H1 (cell line): ENCODE results near the gene CNOT6. TPM values are rescaled to one million over a fixed set of nuclear protein-coding genes. Genes with fewer than 3 reads are reported as not detected.

ENCODE experiments used
- CTCF ChIA-PET: fragments of 300-600 bp; sonication (Branson Sonifier 250); formaldehyde crosslinking; loops from one replicate; lab custom pipeline; 2021; ENCODE audit not compliant: partially characterized antibody; lab: Charles Lee
- POLR2A ChIA-PET: fragments of 300-600 bp; sonication (Branson Sonifier 250); formaldehyde crosslinking; loops from one replicate; lab custom pipeline; 2021; ENCODE audit warnings: inconsistent platforms; ENCODE audit not compliant: partially characterized antibody; lab: Charles Lee
- DNase-seq, 2 experiments: peaks; one replicate each; pipeline versions ENCODE4 v3.0.0 to v3.0.0-alpha.2; 2010 to 2022; ENCODE audit warnings: low spot score in 2 of 2, low read depth in 1 of 2, mixed read lengths in 1 of 2
- FAIRE-seq: peaks from 2 replicates; lab custom pipeline; 2011; peaks lifted over from hg19 to GRCh38; lab: Jason Lieb, UNC
- H2AFZ ChIP-seq: 2 replicates; pipeline ENCODE4 v1.8.1; 2012; ENCODE audit warnings: low read length, inconsistent platforms
- H2AK5ac ChIP-seq: 2 replicates; pipeline ENCODE4 v1.6.1; 2013; ENCODE audit warnings: low read depth, low read length
- H2BK120ac ChIP-seq: replicated peaks from 2 replicates; pipeline ENCODE3; 2013; ENCODE audit warnings: low read depth, low read length, inconsistent platforms
- H2BK12ac ChIP-seq: 2 replicates; pipeline ENCODE4 v1.6.1; 2013; ENCODE audit warnings: low read depth, low read length
- H2BK15ac ChIP-seq: 2 replicates; pipeline ENCODE4 v1.6.1; 2013; ENCODE audit warnings: low read length
- H2BK20ac ChIP-seq: 2 replicates; pipeline ENCODE4 v1.6.1; 2013; ENCODE audit warnings: low read length
- H2BK5ac ChIP-seq: 2 replicates; pipeline ENCODE4 v1.6.1; 2013; ENCODE audit warnings: low read depth, low read length
- H3K14ac ChIP-seq: 2 replicates; pipeline ENCODE4 v1.6.1; 2013; ENCODE audit warnings: inconsistent platforms; ENCODE audit not compliant: insufficient read length
- H3K18ac ChIP-seq: 2 replicates; pipeline ENCODE4 v1.6.1; 2013; ENCODE audit warnings: low read length; ENCODE audit errors: extremely low read depth
- H3K23ac ChIP-seq: 2 replicates; pipeline ENCODE4 v1.6.1; 2013; ENCODE audit warnings: inconsistent platforms; ENCODE audit not compliant: insufficient read length
- H3K23me2 ChIP-seq: 2 replicates; pipeline ENCODE4 v1.6.1; 2013; ENCODE audit warnings: low read depth, low read length
- H3K27ac ChIP-seq: 2 replicates; pipeline ENCODE4 v1.6.1; 2011; ENCODE audit warnings: low read depth, low read length, inconsistent platforms
- H3K27me3 ChIP-seq, 4 experiments: replicated peaks in 1 of 4; 1 replicate in 1 of 4; 2 replicates in 3 of 4; pipeline versions ENCODE4 v1.6.1 to v1.8.1; 2011 to 2013; ENCODE audit warnings: low read length in 3 of 4, mild to moderate bottlenecking in 3 of 4, inconsistent platforms in 2 of 4, mixed read lengths in 2 of 4, moderate library complexity in 1 of 4; ENCODE audit not compliant: control insufficient read depth in 3 of 4, insufficient read depth in 3 of 4; ENCODE audit errors: extremely low read depth in 1 of 4
- H3K36me3 ChIP-seq, 4 experiments: 2 replicates each; pipeline versions ENCODE4 v1.6.1 to v1.8.1; 2011 to 2013; ENCODE audit warnings: mild to moderate bottlenecking in 4 of 4, low read length in 3 of 4, moderate library complexity in 2 of 4, control low read depth in 1 of 4, inconsistent platforms in 1 of 4; ENCODE audit not compliant: insufficient read depth in 4 of 4, control insufficient read depth in 2 of 4
- H3K4ac ChIP-seq: replicated peaks from 2 replicates; pipeline ENCODE3; 2013; ENCODE audit warnings: low read length, low read depth, mixed read lengths, inconsistent platforms; ENCODE audit not compliant: insufficient read length
- H3K4me1 ChIP-seq, 4 experiments: replicated peaks in 1 of 4; 1 replicate in 1 of 4; 2 replicates in 3 of 4; pipeline versions ENCODE4 v1.6.1 to v1.8.1; 2011 to 2013; ENCODE audit warnings: low read length in 3 of 4, inconsistent platforms in 2 of 4, mixed read lengths in 1 of 4; ENCODE audit not compliant: insufficient read depth in 4 of 4, control insufficient read depth in 3 of 4
- H3K4me2 ChIP-seq, 2 experiments: 2 replicates each; pipeline versions ENCODE4 v1.6.1 to v1.8.1; 2011 to 2013; ENCODE audit warnings: low read depth in 2 of 2, low read length in 2 of 2, control low read depth in 1 of 2, inconsistent platforms in 1 of 2, mild to moderate bottlenecking in 1 of 2; ENCODE audit not compliant: insufficient read depth in 1 of 2
- H3K4me3 ChIP-seq, 4 experiments: fragments of 200-600, 300-600 bp in 1 of 4; sonication (generic), shearing (Covaris generic), sonication (Bioruptor Twin) in 1 of 4; 2 replicates each; pipeline versions ENCODE4 v1.5.1 to v1.8.1; 2011 to 2016; ENCODE audit warnings: low read length in 4 of 4, low read depth in 3 of 4, control low read depth in 2 of 4, inconsistent platforms in 2 of 4, mild to moderate bottlenecking in 2 of 4, mixed read lengths in 1 of 4, moderate library complexity in 1 of 4; ENCODE audit not compliant: insufficient read depth in 2 of 4; ENCODE audit errors: extremely low read depth in 1 of 4
- H3K56ac ChIP-seq: replicated peaks from 2 replicates; pipeline ENCODE3; 2013; ENCODE audit warnings: low read depth, mild to moderate bottlenecking, mixed read lengths, low read length, inconsistent platforms; ENCODE audit not compliant: insufficient read length
- H3K79me1 ChIP-seq: 2 replicates; pipeline ENCODE4 v1.6.1; 2013; ENCODE audit warnings: low read depth, low read length, control low read depth
- H3K79me2 ChIP-seq, 2 experiments: 2 replicates each; pipeline versions ENCODE4 v1.6.1 to v1.8.1; 2012 to 2013; ENCODE audit warnings: low read length in 2 of 2, mild to moderate bottlenecking in 2 of 2, inconsistent platforms in 1 of 2; ENCODE audit not compliant: insufficient read depth in 2 of 2, control insufficient read depth in 1 of 2
- H3K9ac ChIP-seq, 4 experiments: replicated peaks in 1 of 4; 1 replicate in 1 of 4; 2 replicates in 3 of 4; pipeline versions ENCODE4 v1.6.1 to v1.8.1; 2011 to 2013; ENCODE audit warnings: low read depth in 3 of 4, low read length in 3 of 4, control low read depth in 2 of 4, mild to moderate bottlenecking in 2 of 4, moderate library complexity in 2 of 4, inconsistent platforms in 1 of 4; ENCODE audit errors: extremely low read depth in 1 of 4
- H3K9me3 ChIP-seq, 2 experiments: 2 replicates each; pipeline versions ENCODE4 v1.6.1 to v1.8.1; 2012 to 2013; ENCODE audit warnings: mild to moderate bottlenecking in 2 of 2, moderate library complexity in 2 of 2, control low read depth in 1 of 2, inconsistent platforms in 1 of 2, low read depth in 1 of 2, low read length in 1 of 2, mixed read lengths in 1 of 2; ENCODE audit not compliant: insufficient read depth in 2 of 2
- H4K20me1 ChIP-seq, 2 experiments: replicated peaks in 1 of 2; 2 replicates each; pipeline versions ENCODE3 to v1.8.1; 2011 to 2013; ENCODE audit warnings: inconsistent platforms in 2 of 2, low read length in 2 of 2, mild to moderate bottlenecking in 1 of 2; ENCODE audit not compliant: insufficient read depth in 2 of 2, control insufficient read depth in 1 of 2
- H4K5ac ChIP-seq: 2 replicates; pipeline ENCODE4 v1.6.1; 2013; ENCODE audit warnings: low read length, low read depth, mixed read lengths, inconsistent platforms; ENCODE audit not compliant: insufficient read length
- H4K8ac ChIP-seq: 2 replicates; pipeline ENCODE4 v1.8.0; 2013; ENCODE audit warnings: mild to moderate bottlenecking, moderate library complexity, low read length, inconsistent platforms; ENCODE audit not compliant: insufficient read depth; ENCODE audit errors: extremely low read depth
- H4K91ac ChIP-seq: replicated peaks from 2 replicates; pipeline ENCODE3; 2013; ENCODE audit warnings: low read length, mixed read lengths, inconsistent platforms; ENCODE audit not compliant: insufficient read length
- CHD1 ChIP-seq: IDR thresholded peaks from 2 replicates; pipeline ENCODE4 v1.6.1; 2012; ENCODE audit warnings: low read depth, low read length, improper control_type of control experiment
- JUN ChIP-seq: IDR thresholded peaks from 2 replicates; pipeline ENCODE4 v1.6.1; 2011; ENCODE audit warnings: low read depth, mild to moderate bottlenecking, improper control_type of control experiment, low read length
- JUND ChIP-seq: IDR thresholded peaks from 2 replicates; pipeline ENCODE4 v1.6.1; 2011; ENCODE audit warnings: mild to moderate bottlenecking, improper control_type of control experiment, low read length
- KDM1A ChIP-seq: fragments of 200-600, 300-600 bp; sonication (generic); IDR thresholded peaks from 2 replicates; pipeline ENCODE4 v1.7.1; 2016; ENCODE audit warnings: mild to moderate bottlenecking, low read length, borderline replicate concordance
- KDM5A ChIP-seq: fragments of 200-600 bp; IDR thresholded peaks from 2 replicates; pipeline ENCODE4 v1.7.1; 2012; ENCODE audit warnings: mild to moderate bottlenecking, low read length, inconsistent platforms, mixed read lengths
- POLR2AphosphoS5 ChIP-seq: IDR thresholded peaks from 2 replicates; pipeline ENCODE4 v1.6.1; 2011; ENCODE audit warnings: low read depth, low read length
- RAD21 ChIP-seq, 2 experiments: IDR thresholded peaks in 1 of 2; conservative IDR thresholded peaks in 1 of 2; 2 replicates each; pipeline ENCODE4 v1.6.1; 2011; ENCODE audit warnings: low read depth in 2 of 2, low read length in 2 of 2, improper control_type of control experiment in 1 of 2, inconsistent platforms in 1 of 2, mild to moderate bottlenecking in 1 of 2, moderate library complexity in 1 of 2
- RNF2 ChIP-seq: fragments of 200-900, 300-1000 bp; sonication (generic); IDR thresholded peaks from 2 replicates; pipeline ENCODE4 v1.7.1; 2016; ENCODE audit warnings: borderline replicate concordance, low read depth, mild to moderate bottlenecking, antibody characterized with exemption, low read length; ENCODE audit not compliant: poor library complexity, severe bottlenecking; ENCODE audit errors: missing control alignments
- RXRA ChIP-seq: IDR thresholded peaks from 2 replicates; pipeline ENCODE4 v1.6.1; 2011; ENCODE audit warnings: low read depth, mild to moderate bottlenecking, low read length, moderate library complexity; ENCODE audit not compliant: insufficient read depth
- SAP30 ChIP-seq: fragments of 300-600 bp; sonication (generic); IDR thresholded peaks from 2 replicates; pipeline ENCODE4 v1.7.1; 2012; ENCODE audit warnings: low read length, moderate library complexity, mild to moderate bottlenecking, inconsistent platforms; ENCODE audit not compliant: insufficient read depth, insufficient replicate concordance
- SIN3A ChIP-seq, 2 experiments: IDR thresholded peaks in 1 of 2; conservative IDR thresholded peaks in 1 of 2; 2 replicates each; pipeline ENCODE4 v1.6.1; 2011 to 2012; ENCODE audit warnings: low read length in 2 of 2, improper control_type of control experiment in 1 of 2, low read depth in 1 of 2, mild to moderate bottlenecking in 1 of 2
- SP1 ChIP-seq: IDR thresholded peaks from 2 replicates; pipeline ENCODE4 v1.6.1; 2011; ENCODE audit warnings: low read depth, low read length
- SUZ12 ChIP-seq: fragments of 200-600 bp; sonication (generic); IDR thresholded peaks from 2 replicates; pipeline ENCODE4 v1.6.1; 2012; ENCODE audit warnings: mild to moderate bottlenecking, inconsistent platforms, low read length, moderate library complexity, mixed read lengths
- WGBS, 2 experiments: shearing (Covaris generic) in 1 of 2; methylation state at CpG; one replicate each; pipeline versions ENCODE4 v1.1.6 to v1.1.7; 2013 to 2015; ENCODE audit warnings: low lambda C conversion rate in 2 of 2, mixed read lengths in 2 of 2, inconsistent platforms in 1 of 2, low coverage in 1 of 2, missing lambda C conversion rate in 1 of 2; ENCODE audit not compliant: insufficient replicate concordance in 2 of 2, insufficient coverage in 1 of 2, insufficient read length in 1 of 2; ENCODE audit errors: extremely low coverage in 1 of 2, missing lambda C conversion rate in 1 of 2; 5-methylcytosine and 5-hydroxymethylcytosine counted together
- polyA plus RNA-seq, 7 experiments: library from polyadenylated mRNA; depleted of rRNA in 3 of 7; stranded (reverse) in 5 of 7; unstranded in 2 of 7; fragments of >200 nt in 5 of 7; fragments of 200-250 nt in 2 of 7; gene quantifications; 1 replicate in 5 of 7; 2 replicates in 1 of 7; 4 replicates in 1 of 7; pipeline versions ENCODE4 v1.2.1 to v1.2.3, GENCODE V29; 2011 to 2013; ENCODE audit warnings: missing spikeins in 2 of 7, mixed read lengths in 2 of 7
- total RNA-seq: library from RNA; stranded (reverse); fragmentation: NEBNext Ultra II Directional; extraction: Animal tissue kit (Norgen Biotek cat#: 25700); gene quantifications from 2 replicates; pipeline ENCODE4 v1.2.1, GENCODE V29; 2021

CNOT6 gene
- total and polyA plus RNA-seq, 2 of the 8 experiments (the other 6 are each of a cell fraction or from before 2014, with no cell fraction given): 10.7 to 45.4 TPM

GRCh38 chr5:180486636-180487149, 7.5 kb upstream of the CNOT6 start:
- POLR2A ChIA-PET: interaction anchor here (1.3 to 1.6 kb wide), 2 partner anchors 15 to 193 kb away, joined by 3 read pairs; no protein-coding TSS in a partner anchor
- Histone ChIP-seq H3K9ac (no peak overlapping the region), H3K4ac (no peak overlapping the region), H3K27ac (no peak overlapping the region), H3K14ac (no peak overlapping the region), H4K5ac (no peak overlapping the region), H3K79me1 (no peaks in the 10 kb centered on the region), H3K23ac (no peak overlapping the region), H3K56ac (no peak overlapping the region), H3K27me3 (no peaks in the 10 kb centered on the region), H4K20me1 (no peaks in the 10 kb centered on the region), H2BK12ac (no peak overlapping the region), H3K18ac (no peak overlapping the region), H2BK20ac (no peak overlapping the region), H2AFZ (no peak overlapping the region), H3K4me1 (peaks cover 0 to 5% (median 2%) of the 10 kb centered on the region in 4 experiments; a peak in 4 of 7 replicates), H3K79me2 (no peaks in the 10 kb centered on the region; a peak in 1 of 4 replicates), H2BK5ac (no peak overlapping the region), H3K23me2 (no peaks in the 10 kb centered on the region; the same call in 1 of the 2 replicates), H4K8ac (no peak overlapping the region), H2AK5ac (no peak overlapping the region), H3K4me3 (no peak overlapping the region), H4K91ac (no peak overlapping the region), H2BK15ac (no peak overlapping the region), H3K9me3 (peaks cover 0 to 11% of the 10 kb centered on the region in 2 experiments; a peak in 2 of 4 replicates), H3K36me3 (no peaks in the 10 kb centered on the region; a peak in 2 of 8 replicates), H2BK120ac (no peak overlapping the region), H3K4me2 (no peak overlapping the region)
- no peak for DNase-seq
- FAIRE-seq: no peak
- WGBS, 2 experiments: 82% methylated on average over 9 of the region's 9 CpGs; no CpG with 5 or more reads in 1 of the 2 experiments
- CTCF ChIA-PET: interaction anchor here (0.7 kb wide), 1 partner anchor 119 kb away, joined by 3 read pairs; no protein-coding TSS in a partner anchor
- TF ChIP-seq SP1 (no peak), KDM5A (no peak), KDM1A (no peak), JUND (no peak), RNF2 (no peak), RXRA (no peak), POLR2AphosphoS5 (no peak), SIN3A (conservative IDR thresholded peaks at IDR 0.05 in 1 of 2, IDR thresholded peaks at IDR 0.05 in 1 of 2; ENCODE audit: low read depth in 1 of 2, low read length in 2 of 2) (no peak), CHD1 (no peak), SAP30 (no peak), JUN (no peak), RAD21 (IDR thresholded peaks at IDR 0.05 in 1 of 2, conservative IDR thresholded peaks at IDR 0.05 in 1 of 2; ENCODE audit: low read depth in 2 of 2, low read length in 2 of 2) (no peak), SUZ12 (no peak)
